Measurements from ENCODE around the gene FGF12. TPM values are rescaled to one million over a fixed set of nuclear protein-coding genes. Genes with fewer than 3 reads are reported as not detected.

Gene FGF12
- total and polyA plus RNA-seq, 2 experiments from 2014 or later: not detected

- H3K4me3 ChIP-seq: no peak overlapping the region
- no peaks in the 10 kb centered on the region for H3K9me3 ChIP-seq (ENCODE audit: low read depth)
- no peak overlapping the region for H2AFZ ChIP-seq
- no peaks in the 10 kb centered on the region for H4K20me1 ChIP-seq (ENCODE audit: insufficient read depth)
- no peak overlapping the region for H3K4me2 ChIP-seq (ENCODE audit: unreplicated experiment)
- H3K36me3 ChIP-seq (ENCODE audit: low read depth): no peaks in the 10 kb centered on the region
- H3K79me2 ChIP-seq (ENCODE audit: insufficient read depth): no peaks in the 10 kb centered on the region
- H3K9me2 ChIP-seq (ENCODE audit: insufficient read depth): no peaks in the 10 kb centered on the region
- in situ Hi-C loops (cut with MboI): no loop called here
- H3K27ac ChIP-seq: no peak overlapping the region
- H3K4me1 ChIP-seq (ENCODE audit: insufficient read depth): no peaks in the 10 kb centered on the region
- TF ChIP-seq EZH2 (IDR thresholded peaks at IDR 0.05; ENCODE audit: insufficient read depth, poor library complexity, severe bottlenecking) (no peak), EZH2phosphoT487 (IDR thresholded peaks at IDR 0.05; ENCODE audit: insufficient read depth, low read depth) (no peak)
- H3F3A ChIP-seq (ENCODE audit: insufficient read depth): no peaks in the 10 kb centered on the region
- no peak overlapping the region for H3K9ac ChIP-seq
- H3K27me3 ChIP-seq (replicated peaks; ENCODE audit: insufficient read depth): no peaks in the 10 kb centered on the region
- 19 to 50% methylated on average over 1 of the region's 1 CpG for WGBS, 2 experiments (ENCODE audit: low coverage in 1 of 2, low lambda C conversion rate in 2 of 2, missing lambda C conversion rate in 2 of 2)
- DNase-seq: no peak
These were observed 634.8 kb downstream of the FGF12 start for GRCh38 chr3:192092388-192093005.

- no peak overlapping the region for H3K27ac ChIP-seq
- no peak overlapping the region for H2AFZ ChIP-seq
- in situ Hi-C loops (cut with MboI): no loop called here
- DNase-seq: no peak
- H3K27me3 ChIP-seq (replicated peaks; ENCODE audit: insufficient read depth): no peaks in the 10 kb centered on the region
- H3K4me1 ChIP-seq (ENCODE audit: insufficient read depth): no peaks in the 10 kb centered on the region
- H3K36me3 ChIP-seq (ENCODE audit: low read depth): no peaks in the 10 kb centered on the region
- no peak overlapping the region for H3K9ac ChIP-seq
- H3K9me2 ChIP-seq (ENCODE audit: insufficient read depth): no peaks in the 10 kb centered on the region
- 0% methylated on average over 1 of the region's 1 CpG for WGBS, 2 experiments (ENCODE audit: low coverage in 1 of 2, low lambda C conversion rate in 2 of 2, missing lambda C conversion rate in 2 of 2)
- no peak for TF ChIP-seq EZH2 (IDR thresholded peaks at IDR 0.05; ENCODE audit: insufficient read depth, poor library complexity, severe bottlenecking)
- no peak for TF ChIP-seq EZH2phosphoT487 (IDR thresholded peaks at IDR 0.05; ENCODE audit: insufficient read depth, low read depth)
- no peaks in the 10 kb centered on the region for H3K9me3 ChIP-seq (ENCODE audit: low read depth)
- H3K79me2 ChIP-seq (ENCODE audit: insufficient read depth): no peaks in the 10 kb centered on the region
- H3K4me2 ChIP-seq (ENCODE audit: unreplicated experiment): no peak overlapping the region
- H4K20me1 ChIP-seq (ENCODE audit: insufficient read depth): no peaks in the 10 kb centered on the region
- no peaks in the 10 kb centered on the region for H3F3A ChIP-seq (ENCODE audit: insufficient read depth)
- H3K4me3 ChIP-seq: no peak overlapping the region
These were observed 635.5 kb downstream of the FGF12 start for GRCh38 chr3:192091831-192092230.

- H3K27me3 ChIP-seq (replicated peaks; ENCODE audit: insufficient read depth): no peaks in the 10 kb centered on the region
- H4K20me1 ChIP-seq (ENCODE audit: insufficient read depth): no peaks in the 10 kb centered on the region
- TF ChIP-seq EZH2 (IDR thresholded peaks at IDR 0.05; ENCODE audit: insufficient read depth, poor library complexity, severe bottlenecking) (no peak), EZH2phosphoT487 (IDR thresholded peaks at IDR 0.05; ENCODE audit: insufficient read depth, low read depth) (no peak)
- in situ Hi-C loops (cut with MboI): no loop called here
- H3K9ac ChIP-seq: no peak overlapping the region
- H3K4me1 ChIP-seq (ENCODE audit: insufficient read depth): no peaks in the 10 kb centered on the region
- H3K79me2 ChIP-seq (ENCODE audit: insufficient read depth): no peaks in the 10 kb centered on the region
- no peaks in the 10 kb centered on the region for H3F3A ChIP-seq (ENCODE audit: insufficient read depth)
- no peak overlapping the region for H3K27ac ChIP-seq
- H3K36me3 ChIP-seq (ENCODE audit: low read depth): no peaks in the 10 kb centered on the region
- no peak overlapping the region for H3K4me2 ChIP-seq (ENCODE audit: unreplicated experiment)
- H3K9me2 ChIP-seq (ENCODE audit: insufficient read depth): no peaks in the 10 kb centered on the region
- no peak overlapping the region for H3K4me3 ChIP-seq
- H2AFZ ChIP-seq: no peak overlapping the region
- DNase-seq: no peak
- no peaks in the 10 kb centered on the region for H3K9me3 ChIP-seq (ENCODE audit: low read depth)
These were observed 636.8 kb downstream of the FGF12 start for GRCh38 chr3:192090586-192090985.

Small RNA genes lying within 50 kb of the gene (small RNA-seq; reads per million reads assigned to genes)
- gene RF01210 (ENCODE audit: low read depth, low replicate concordance) (not detected), gene RNU1-20P (ENCODE audit: low read depth, low replicate concordance) (0.43 reads per million)

Other genes starting within 250 kb of the FGF12 start
- 24.2 and 26.4 TPM in 2 replicates for gene MB21D2, start 190.3 kb upstream of the FGF12 start, total RNA-seq (2014; rRNA removed; shearing (Covaris generic))
- gene MB21D2, start 190.3 kb upstream of the FGF12 start, polyA plus RNA-seq (2016; fragmentation: Nextera tagmentation; extraction: Ambion mirVana): 10.5 and 10.9 TPM in 2 replicates